GM18502 (cell line): ENCODE data around the gene MVP.
A peak's percentile ranks its signal among the peaks of the same experiment; 100 is the strongest.

ENCODE experiments used
- ATAC-seq: cut with Tn5 transposase; IDR thresholded peaks from one replicate; pipeline ENCODE4 v1.9.1; 2021; ENCODE audit warnings: mild to moderate bottlenecking; ENCODE audit not compliant: unreplicated experiment, poor library complexity

Gene MVP

GRCh38 chr16:29840240-29840639 lies 20.0 kb downstream of the MVP start:
- no peak for ATAC-seq

- ATAC-seq = no peak
These were observed 21.4 kb downstream of the MVP start for GRCh38 chr16:29841631-29842030.

GRCh38 chr16:29842732-29843346 lies 22.6 kb downstream of the MVP start:
- ATAC-seq = no peak

- no peak for ATAC-seq
These were observed 23.7 kb downstream of the MVP start for GRCh38 chr16:29843931-29844330.

- ATAC-seq = no peak
These were observed 24.5 kb downstream of the MVP start for GRCh38 chr16:29844575-29845331.

- ATAC-seq = no peak
These were observed 25.4 kb downstream of the MVP start for GRCh38 chr16:29845656-29846055.

- no peak for ATAC-seq
These were observed 28.4 kb downstream of the MVP start for GRCh38 chr16:29848420-29849297.

GRCh38 chr16:29849505-29849904 lies 29.2 kb downstream of the MVP start:
- ATAC-seq = no peak

- no peak for ATAC-seq
These were observed 30.7 kb downstream of the MVP start for GRCh38 chr16:29850998-29851397.

- ATAC-seq = no peak
These were observed 32.4 kb downstream of the MVP start for GRCh38 chr16:29852654-29853053.

GRCh38 chr16:29854520-29855100 lies 34.3 kb downstream of the MVP start:
- ATAC-seq = no peak

- ATAC-seq = no peak
These were observed 37.0 kb downstream of the MVP start for GRCh38 chr16:29857133-29857760.

- ATAC-seq = no peak
These were observed 38.0 kb downstream of the MVP start for GRCh38 chr16:29858149-29858849.

GRCh38 chr16:29858974-29859373 lies 38.7 kb downstream of the MVP start:
- ATAC-seq = no peak

- no peak for ATAC-seq
These were observed 40.0 kb downstream of the MVP start for GRCh38 chr16:29860218-29860617.

GRCh38 chr16:29862383-29862883 lies 42.2 kb downstream of the MVP start:
- ATAC-seq = peak; percentile 7

- ATAC-seq = peak; percentile 93
These were observed 42.8 kb downstream of the MVP start, which contains the start of gene CDIPT for GRCh38 chr16:29862884-29863668. CDIPT (minus strand) TSS chr16:29863226; CDS start chr16:29862857, 369 bp downstream.

- ATAC-seq = no peak
These were observed 43.4 kb downstream of the MVP start for GRCh38 chr16:29863669-29863984.

- no peak for ATAC-seq
These were observed 43.9 kb downstream of the MVP start for GRCh38 chr16:29864205-29864604.
